SK-MEL-5 (cell line): ENCODE results near the gene GABRA5. TPM values are rescaled to one million over a fixed set of nuclear protein-coding genes. Genes with fewer than 3 reads are reported as not detected.

ENCODE experiments used
- DNase-seq: peaks from one replicate; pipeline ENCODE4 v3.0.0-alpha.2; 2016; ENCODE audit warnings: low read depth, low spot score
- in situ Hi-C: cut with HindIII; loops from 2 replicates; pipeline ENCODE4 v1.10.0; 2016; ENCODE audit warnings: low sequenced_read_pairs, high pct_unique_total_duplicates, low pct_unique_long_range_greater_than_20kb
- total RNA-seq: library from RNA; depleted of rRNA; stranded (reverse); fragments of >200 nt; shearing (Covaris generic); gene quantifications from 2 replicates; pipeline ENCODE4 v1.2.3, GENCODE V29; 2014; rRNA removed

The GABRA5 gene
- total RNA-seq, 1 experiment from 2014 or later, result 11.6 TPM

GRCh38 chr15:26967719-26968269 is 100.9 kb downstream of the GABRA5 start:
- DNase-seq, result peak; percentile 15
- in situ Hi-C loops, result no loop called here

GRCh38 chr15:26968806-26969205 is 101.9 kb downstream of the GABRA5 start:
- in situ Hi-C loops, result no loop called here
- no peak for DNase-seq

GRCh38 chr15:26970712-26971210 is 103.9 kb downstream of the GABRA5 start, which contains the start of gene GABRG3:
Gene GABRG3 (plus strand): TSS chr15:26971181.
- in situ Hi-C loops, result no loop called here
- DNase-seq, result peak; percentile 72

GRCh38 chr15:26971271-26972018 is 104.6 kb downstream of the GABRA5 start:
- DNase-seq, result no peak
- in situ Hi-C loops, result no loop called here

- peak; percentile 32 for DNase-seq
- in situ Hi-C loops, result no loop called here
Observed at GRCh38 chr15:26972636-26973035, 105.8 kb downstream of the GABRA5 start.

GRCh38 chr15:26974120-26974780 is 107.4 kb downstream of the GABRA5 start:
- in situ Hi-C loops, result no loop called here
- DNase-seq, result peak; percentile 52

- in situ Hi-C loops, result no loop called here
- DNase-seq, result no peak
Observed at GRCh38 chr15:26981492-26981891, 114.6 kb downstream of the GABRA5 start.

- DNase-seq, result peak; percentile 50
- in situ Hi-C loops, result no loop called here
Observed at GRCh38 chr15:26983822-26984221, 117.0 kb downstream of the GABRA5 start.

GRCh38 chr15:26985050-26985449 is 118.2 kb downstream of the GABRA5 start:
- DNase-seq, result no peak
- in situ Hi-C loops, result no loop called here

GRCh38 chr15:26996250-26996649 is 129.4 kb downstream of the GABRA5 start:
- DNase-seq, result no peak
- in situ Hi-C loops, result no loop called here

Other genes starting within 250 kb of the GABRA5 start
- gene GABRB3, start 94.0 kb upstream of the GABRA5 start, total RNA-seq, result 22.2 and 24.4 TPM in 2 replicates
- 3.1 and 6.3 TPM in 2 replicates for gene GABRG3, start 104.1 kb downstream of the GABRA5 start, total RNA-seq